ENCODE results near the gene UTP18. TPM values are rescaled to one million over a fixed set of nuclear protein-coding genes. Genes with fewer than 3 reads are reported as not detected.

The UTP18 gene
- total and polyA plus RNA-seq, 2 donors (not counting 1 experiment from before 2014, with no cell fraction given) = 13.2 to 34.2 TPM

- Histone ChIP-seq H3K9ac (ENCODE audit: low read length) (no peak overlapping the region), H3K9me3 (ENCODE audit: control extremely low read depth in 1 of 3, control insufficient read depth in 2 of 3, insufficient read depth in 1 of 3, low read length in 2 of 3) (no peaks in the 10 kb centered on the region), H2AFZ (ENCODE audit: insufficient read depth, low read depth, low read length, poor library complexity, severe bottlenecking) (no peak overlapping the region), H3K36me3 (replicated peaks in 1 of 2; ENCODE audit: control extremely low read depth in 1 of 2, control insufficient read depth in 1 of 2, extremely low read depth in 1 of 2, insufficient read depth in 2 of 2, low read length in 1 of 2) (peaks cover 0 to 73% of the 10 kb centered on the region in 2 experiments), H3K4me3 (ENCODE audit: control extremely low read depth in 1 of 5, extremely low read depth in 1 of 5, insufficient read depth in 1 of 5, low read depth in 2 of 5, low read length in 4 of 5) (no peak overlapping the region), H3K27me3 (replicated peaks in 1 of 4; ENCODE audit: control extremely low read depth in 1 of 4, control insufficient read depth in 3 of 4, insufficient read depth in 4 of 4, low read length in 3 of 4) (no peaks in the 10 kb centered on the region), H4K20me1 (ENCODE audit: control insufficient read depth, insufficient read depth, low read length, poor library complexity, severe bottlenecking) (peaks cover 5% of the 10 kb centered on the region), H3K79me2 (ENCODE audit: control insufficient read depth, insufficient read depth, low read length) (peaks cover 2% of the 10 kb centered on the region), H3K4me2 (replicated peaks; ENCODE audit: low read depth, low read length, poor library complexity, severe bottlenecking) (no peak overlapping the region), H3K4me1 (ENCODE audit: control insufficient read depth in 2 of 2, insufficient read depth in 2 of 2, low read length in 2 of 2) (no peaks in the 10 kb centered on the region), H3K27ac (ENCODE audit: low read length in 2 of 2) (no peak overlapping the region)
- POLR2A ChIA-PET = no interaction called here
- intact Hi-C loops (cut with micrococcal nuclease) = no loop called here
- Mint-ChIP-seq H3K27ac (no peak overlapping the region), H3K4me1 (no peaks in the 10 kb centered on the region), H3K4me3 (no peak overlapping the region), H3K27me3 (no peaks in the 10 kb centered on the region), H3K9me3 (ENCODE audit: insufficient read depth) (no peaks in the 10 kb centered on the region)
- CTCF ChIA-PET = no interaction called here
- TF ChIP-seq, protein P1, sequence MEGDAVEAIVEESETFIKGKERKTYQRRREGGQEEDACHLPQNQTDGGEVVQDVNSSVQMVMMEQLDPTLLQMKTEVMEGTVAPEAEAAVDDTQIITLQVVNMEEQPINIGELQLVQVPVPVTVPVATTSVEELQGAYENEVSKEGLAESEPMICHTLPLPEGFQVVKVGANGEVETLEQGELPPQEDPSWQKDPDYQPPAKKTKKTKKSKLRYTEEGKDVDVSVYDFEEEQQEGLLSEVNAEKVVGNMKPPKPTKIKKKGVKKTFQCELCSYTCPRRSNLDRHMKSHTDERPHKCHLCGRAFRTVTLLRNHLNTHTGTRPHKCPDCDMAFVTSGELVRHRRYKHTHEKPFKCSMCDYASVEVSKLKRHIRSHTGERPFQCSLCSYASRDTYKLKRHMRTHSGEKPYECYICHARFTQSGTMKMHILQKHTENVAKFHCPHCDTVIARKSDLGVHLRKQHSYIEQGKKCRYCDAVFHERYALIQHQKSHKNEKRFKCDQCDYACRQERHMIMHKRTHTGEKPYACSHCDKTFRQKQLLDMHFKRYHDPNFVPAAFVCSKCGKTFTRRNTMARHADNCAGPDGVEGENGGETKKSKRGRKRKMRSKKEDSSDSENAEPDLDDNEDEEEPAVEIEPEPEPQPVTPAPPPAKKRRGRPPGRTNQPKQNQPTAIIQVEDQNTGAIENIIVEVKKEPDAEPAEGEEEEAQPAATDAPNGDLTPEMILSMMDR (IDR thresholded peaks at IDR 0.05) = no peak
- TF ChIP-seq EZH2 (IDR thresholded peaks at IDR 0.05; ENCODE audit: borderline replicate concordance, insufficient read depth, low read depth, low read length, poor library complexity, severe bottlenecking) = no peak
- no peak for ATAC-seq (ENCODE audit: low read depth)
- DNase-seq = no peak
Measured at GRCh38 chr17:51279183-51279582, 18.8 kb downstream of the UTP18 start.

- intact Hi-C loops (cut with micrococcal nuclease) = no loop called here
- Histone ChIP-seq H3K27me3 (replicated peaks in 1 of 4; ENCODE audit: control extremely low read depth in 1 of 4, control insufficient read depth in 3 of 4, insufficient read depth in 4 of 4, low read length in 3 of 4) (no peaks in the 10 kb centered on the region), H3K9ac (ENCODE audit: low read length) (no peak overlapping the region), H3K4me3 (ENCODE audit: control extremely low read depth in 1 of 5, extremely low read depth in 1 of 5, insufficient read depth in 1 of 5, low read depth in 2 of 5, low read length in 4 of 5) (no peak overlapping the region), H3K36me3 (replicated peaks in 1 of 2; ENCODE audit: control extremely low read depth in 1 of 2, control insufficient read depth in 1 of 2, extremely low read depth in 1 of 2, insufficient read depth in 2 of 2, low read length in 1 of 2) (peaks cover 0 to 64% of the 10 kb centered on the region in 2 experiments), H4K20me1 (ENCODE audit: control insufficient read depth, insufficient read depth, low read length, poor library complexity, severe bottlenecking) (no peaks in the 10 kb centered on the region), H2AFZ (ENCODE audit: insufficient read depth, low read depth, low read length, poor library complexity, severe bottlenecking) (no peak overlapping the region), H3K4me1 (ENCODE audit: control insufficient read depth in 2 of 2, insufficient read depth in 2 of 2, low read length in 2 of 2) (no peaks in the 10 kb centered on the region), H3K9me3 (ENCODE audit: control extremely low read depth in 1 of 3, control insufficient read depth in 2 of 3, insufficient read depth in 1 of 3, low read length in 2 of 3) (no peaks in the 10 kb centered on the region), H3K27ac (ENCODE audit: low read length in 2 of 2) (no peak overlapping the region), H3K4me2 (replicated peaks; ENCODE audit: low read depth, low read length, poor library complexity, severe bottlenecking) (no peak overlapping the region), H3K79me2 (ENCODE audit: control insufficient read depth, insufficient read depth, low read length) (peaks cover under 1% of the 10 kb centered on the region)
- Mint-ChIP-seq H3K9me3 (ENCODE audit: insufficient read depth) (no peaks in the 10 kb centered on the region), H3K27ac (no peak overlapping the region), H3K4me3 (no peak overlapping the region), H3K4me1 (no peaks in the 10 kb centered on the region), H3K27me3 (no peaks in the 10 kb centered on the region)
- ChIA-PET POLR2A (no interaction called here), CTCF (interaction anchor here (0.9 kb wide), 1 partner anchor 10 kb away, joined by 4 read pairs; no protein-coding TSS in a partner anchor)
- ATAC-seq (ENCODE audit: low read depth) (no peak), DNase-seq (no peak)
- TF ChIP-seq, protein P1 (IDR thresholded peaks at IDR 0.05) = no peak
- no peak for TF ChIP-seq EZH2 (IDR thresholded peaks at IDR 0.05; ENCODE audit: borderline replicate concordance, insufficient read depth, low read depth, low read length, poor library complexity, severe bottlenecking)
- WGBS (ENCODE audit: insufficient coverage) = no CpG with 5 or more reads among the region's 1 CpG
Measured at GRCh38 chr17:51287412-51287811, 27.1 kb downstream of the UTP18 start.
